Neural progenitor cell (in vitro differentiated cells): ENCODE data around the gene LINC00237. TPM values are rescaled to one million over a fixed set of nuclear protein-coding genes. Genes with fewer than 3 reads are reported as not detected.

Experiments
- DNase-seq: peaks from one replicate; pipeline ENCODE4 v3.0.0-alpha.2; 2016; ENCODE audit warnings: low spot score
- H2AFZ ChIP-seq: fragments of 200-600 bp; sonication (generic); replicated peaks from 2 replicates; pipeline ENCODE4 v1.6.1; 2016; ENCODE audit warnings: antibody characterized with exemption
- H3F3A ChIP-seq: fragments of 200-600 bp; sonication (generic); 2 replicates; pipeline ENCODE4 v1.6.1; 2016; ENCODE audit warnings: antibody characterized with exemption, low read depth
- H3K27ac ChIP-seq: fragments of 200-600 bp; sonication (generic); 2 replicates; pipeline ENCODE4 v1.5.1; 2016; ENCODE audit warnings: mild to moderate bottlenecking
- H3K27me3 ChIP-seq: fragments of 200-600 bp; sonication (generic); 2 replicates; pipeline ENCODE4 v1.6.1; 2016; ENCODE audit warnings: mild to moderate bottlenecking, moderate library complexity
- H3K36me3 ChIP-seq: fragments of 200-600 bp; sonication (generic); 2 replicates; pipeline ENCODE4 v1.5.1; 2016
- H3K4me1 ChIP-seq: fragments of 200-600 bp; sonication (generic); 2 replicates; pipeline ENCODE4 v1.6.1; 2016; ENCODE audit warnings: mixed run types
- H3K4me2 ChIP-seq: fragments of 200-600 bp; sonication (generic); 2 replicates; pipeline ENCODE4 v1.6.1; 2016
- H3K4me3 ChIP-seq: fragments of 200-600 bp; sonication (generic); 2 replicates; pipeline ENCODE4 v1.5.1; 2016
- H3K79me2 ChIP-seq: fragments of 200-600 bp; sonication (generic); 2 replicates; pipeline ENCODE4 v1.6.1; 2016; ENCODE audit warnings: low read depth
- H3K9ac ChIP-seq: fragments of 200-600 bp; sonication (generic); 2 replicates; pipeline ENCODE4 v1.6.1; 2016
- H3K9me3 ChIP-seq: fragments of 200-600 bp; sonication (generic); 2 replicates; pipeline ENCODE4 v1.5.1; 2016; ENCODE audit warnings: low read depth
- H4K20me1 ChIP-seq: fragments of 200-600 bp; sonication (generic); 2 replicates; pipeline ENCODE4 v1.6.1; 2016; ENCODE audit warnings: low read depth
- H3K27ac Mint-ChIP-seq: 3 replicates; pipeline ENCODE4 v1.8.0; 2021; ENCODE audit warnings: mixed read lengths
- H3K27me3 Mint-ChIP-seq: 2 replicates; pipeline ENCODE4 v1.8.0; 2022; ENCODE audit warnings: low read depth, mild to moderate bottlenecking, inconsistent platforms, moderate library complexity, mixed read lengths; ENCODE audit not compliant: insufficient read depth
- H3K36me3 Mint-ChIP-seq: 3 replicates; pipeline ENCODE4 v1.8.0; 2021; ENCODE audit warnings: mixed read lengths
- H3K4me1 Mint-ChIP-seq: 3 replicates; pipeline ENCODE4 v1.8.0; 2021; ENCODE audit warnings: mixed read lengths
- H3K4me3 Mint-ChIP-seq: 3 replicates; pipeline ENCODE4 v1.8.0; 2021; ENCODE audit warnings: mild to moderate bottlenecking, moderate library complexity, mixed read lengths
- H3K9me3 Mint-ChIP-seq: 3 replicates; pipeline ENCODE4 v1.8.0; 2020; ENCODE audit warnings: mixed read lengths
- CTCF ChIP-seq: fragments of 200-600 bp; sonication (generic); IDR thresholded peaks from 2 replicates; pipeline ENCODE4 v1.5.1; 2017; ENCODE audit warnings: antibody characterized with exemption, mild to moderate bottlenecking
- EZH2 ChIP-seq: fragments of 200-600 bp; sonication (generic); IDR thresholded peaks from 2 replicates; pipeline ENCODE4 v1.6.1; 2017; ENCODE audit warnings: antibody characterized with exemption, mild to moderate bottlenecking, moderate library complexity
- EZH2phosphoT487 ChIP-seq: fragments of 200-600 bp; sonication (generic); IDR thresholded peaks from 2 replicates; pipeline ENCODE4 v1.6.1; 2017; ENCODE audit warnings: antibody characterized with exemption
- total RNA-seq: library from RNA; depleted of rRNA; stranded (reverse); fragments of >200 nt; gene quantifications from 2 replicates; pipeline ENCODE4 v1.2.3, GENCODE V29; 2015; ENCODE audit warnings: low replicate concordance

Gene LINC00237
- total RNA-seq, 1 donor from 2014 or later, result not detected

- H3K27me3 Mint-ChIP-seq, result peaks cover 71% of the 10 kb centered on the region
Measured at GRCh38 chr20:21105429-21106170, 558 bp downstream of the LINC00237 start.

GRCh38 chr20:21104921-21105320 lies 1.2 kb downstream of the LINC00237 start:
- Histone ChIP-seq H3K79me2 (no peaks in the 10 kb centered on the region), H3K9ac (no peak overlapping the region), H4K20me1 (peaks cover 64% of the 10 kb centered on the region), H3K4me1 (peaks cover 48% of the 10 kb centered on the region), H3F3A (peaks cover 49% of the 10 kb centered on the region), H3K4me3 (peak overlapping the region; percentile 49), H3K27me3 (peaks cover 100% of the 10 kb centered on the region), H3K4me2 (peak overlapping the region; percentile 85), H3K27ac (no peak overlapping the region), H3K9me3 (no peaks in the 10 kb centered on the region), H2AFZ (no peak overlapping the region), H3K36me3 (no peaks in the 10 kb centered on the region)
- Mint-ChIP-seq H3K36me3 (no peaks in the 10 kb centered on the region), H3K4me3 (no peak overlapping the region), H3K27ac (no peak overlapping the region), H3K4me1 (peaks cover 20% of the 10 kb centered on the region), H3K27me3 (peaks cover 77% of the 10 kb centered on the region), H3K9me3 (peaks cover 4% of the 10 kb centered on the region)
- peak; percentile 30 for DNase-seq
- no peak for TF ChIP-seq EZH2

More at GRCh38 chr20:21105429-21106170, 558 bp downstream of the LINC00237 start:
- Histone ChIP-seq H3K9ac (no peak overlapping the region), H3K27me3 (peaks cover 100% of the 10 kb centered on the region), H3K36me3 (no peaks in the 10 kb centered on the region), H2AFZ (peak overlapping the region; percentile 66), H3F3A (peaks cover 42% of the 10 kb centered on the region), H3K4me3 (peak overlapping the region; percentile 49), H3K27ac (no peak overlapping the region), H3K4me1 (peaks cover 41% of the 10 kb centered on the region), H3K79me2 (no peaks in the 10 kb centered on the region), H3K9me3 (no peaks in the 10 kb centered on the region), H3K4me2 (peak overlapping the region; percentile 85), H4K20me1 (peaks cover 57% of the 10 kb centered on the region)
- H3K9me3 Mint-ChIP-seq, result peaks cover 4% of the 10 kb centered on the region
- no peaks in the 10 kb centered on the region for H3K36me3 Mint-ChIP-seq
- H3K4me1 Mint-ChIP-seq, result peaks cover 17% of the 10 kb centered on the region
- no peak overlapping the region for H3K27ac Mint-ChIP-seq
- H3K4me3 Mint-ChIP-seq, result peak overlapping the region; percentile 18
- TF ChIP-seq EZH2phosphoT487 (peak; percentile 92), CTCF (no peak), EZH2 (peak; percentile 98)
- peak; percentile 64 for DNase-seq

- Histone ChIP-seq H3K27me3 (peaks cover 100% of the 10 kb centered on the region), H3K9ac (no peak overlapping the region), H4K20me1 (peaks cover 69% of the 10 kb centered on the region), H3K79me2 (no peaks in the 10 kb centered on the region), H3K4me1 (peaks cover 53% of the 10 kb centered on the region), H3K9me3 (no peaks in the 10 kb centered on the region), H3K36me3 (no peaks in the 10 kb centered on the region), H3K27ac (no peak overlapping the region), H3K4me2 (no peak overlapping the region), H3K4me3 (no peak overlapping the region), H2AFZ (no peak overlapping the region), H3F3A (peaks cover 53% of the 10 kb centered on the region)
- peaks cover 4% of the 10 kb centered on the region for H3K9me3 Mint-ChIP-seq
- no peaks in the 10 kb centered on the region for H3K36me3 Mint-ChIP-seq
- no peak overlapping the region for H3K27ac Mint-ChIP-seq
- TF ChIP-seq EZH2phosphoT487 (peak; percentile 26), EZH2 (no peak), CTCF (no peak)
- no peak overlapping the region for H3K4me3 Mint-ChIP-seq
- DNase-seq, result peak; percentile 24
- H3K4me1 Mint-ChIP-seq, result peaks cover 20% of the 10 kb centered on the region
- peaks cover 81% of the 10 kb centered on the region for H3K27me3 Mint-ChIP-seq
Measured at GRCh38 chr20:21104466-21104761, 1.7 kb downstream of the LINC00237 start.
